Sigmoid colon (tissue), 7 donors: ENCODE results near the gene PRICKLE1. TPM values are rescaled to one million over a fixed set of nuclear protein-coding genes. Genes with fewer than 3 reads are reported as not detected.

ENCODE experiments used
- DNase-seq: peaks from one replicate; pipeline ENCODE4 v3.0.0-alpha.2; 2019
- H3K27ac ChIP-seq, 4 donors: fragments of 200-600 bp; sonication (generic); one replicate each; pipeline ENCODE4 v1.5.1; 2016 to 2019; ENCODE audit warnings: mild to moderate bottlenecking in 1 of 4
- H3K27me3 ChIP-seq, 3 donors: fragments of 200-600 bp; sonication (generic); one replicate each; pipeline ENCODE4 v1.5.1; 2019; ENCODE audit warnings: mild to moderate bottlenecking in 1 of 3
- H3K36me3 ChIP-seq, 4 donors: fragments of 200-600 bp; sonication (generic); one replicate each; pipeline ENCODE4 v1.5.1; 2016 to 2019
- H3K4me1 ChIP-seq, 4 donors: fragments of 200-600 bp; sonication (generic); one replicate each; pipeline ENCODE4 v1.5.1; 2017 to 2019
- H3K4me3 ChIP-seq, 4 donors: fragments of 200-600 bp; sonication (generic); one replicate each; pipeline ENCODE4 v1.5.1; 2017 to 2019; ENCODE audit warnings: mild to moderate bottlenecking in 2 of 4, moderate library complexity in 1 of 4
- H3K9me3 ChIP-seq, 4 donors: fragments of 200-600 bp in 3 of 4; sonication (generic) in 3 of 4; one replicate each; pipeline versions ENCODE4 v1.5.1 to v1.6.1; 2013 to 2019
- EP300 ChIP-seq, 4 donors: sonication (generic); formaldehyde crosslinking; IDR thresholded peaks; one replicate each; pipeline ENCODE4 v1.6.1; 2017; ENCODE audit warnings: antibody characterized with exemption in 4 of 4
- POLR2A ChIP-seq, 2 donors: fragments of 450-650 bp; IDR thresholded peaks; one replicate each; pipeline ENCODE4 v1.6.1; 2016; ENCODE audit warnings: antibody characterized with exemption in 2 of 2, mild to moderate bottlenecking in 2 of 2, moderate library complexity in 2 of 2
- POLR2AphosphoS5 ChIP-seq, 4 donors: sonication (generic); formaldehyde crosslinking; IDR thresholded peaks; one replicate each; pipeline ENCODE4 v1.6.1; 2017; ENCODE audit warnings: antibody characterized with exemption in 4 of 4
- WGBS, 2 donors: extraction: QIAGEN DNeasy Blood & Tissue Kit; methylation state at CpG; one replicate each; pipeline ENCODE4 v1.1.7; 2013; 5-methylcytosine and 5-hydroxymethylcytosine counted together
- intact Hi-C: fragments of 100-400 bp; cut with DNase I; formaldehyde crosslinking; loops from one replicate; pipeline ENCODE4 v1.15.1; 2023
- polyA plus RNA-seq, 3 donors: library from polyadenylated mRNA; stranded (reverse); fragments of 200-250 nt; gene quantifications; one replicate each; pipeline ENCODE4 v1.2.3, GENCODE V29; 2013
- total RNA-seq, 4 donors: library from RNA; depleted of rRNA; stranded (reverse); fragments of >200 nt; gene quantifications; one replicate each; pipeline ENCODE4 v1.1.0, GENCODE V29; 2016
- TF ChIP-seq, protein P1 (sequence below), 4 experiments: fragments of 450-650 bp in 3 of 4; fragments of 200-600 bp in 1 of 4; IDR thresholded peaks; one replicate each; pipeline ENCODE4 v1.5.1; 2016 to 2019; ENCODE audit warnings: antibody characterized with exemption in 4 of 4, mild to moderate bottlenecking in 3 of 4, moderate library complexity in 2 of 4
- donor health status: healthy with polysubstance abuse.
- donor health status: Bipolar disorder and iron deficiency.
- donor health status: healthy.

Gene PRICKLE1
- total and polyA plus RNA-seq, 7 donors, result 0.46 to 12.4 (median 7.8) TPM

DNA sequence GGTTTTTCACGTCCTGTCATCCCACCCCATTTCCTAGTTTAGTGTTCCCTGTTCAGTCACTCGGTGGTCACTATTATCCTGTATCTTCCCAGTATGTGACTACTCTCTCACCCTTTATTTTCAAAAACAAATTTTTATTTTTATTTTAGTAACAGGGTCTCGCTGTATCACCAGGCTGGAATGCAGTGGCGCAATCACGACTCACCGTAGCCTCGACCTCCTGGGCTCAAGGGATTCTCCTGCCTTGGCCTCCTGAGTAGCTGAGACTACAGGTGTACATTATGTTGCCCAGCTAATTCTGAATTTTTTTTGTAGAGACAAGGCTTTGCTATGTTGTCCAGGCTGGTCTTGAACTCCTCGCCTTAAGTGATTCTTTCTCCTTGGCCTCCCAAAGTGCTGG is 20.1 kb upstream of the PRICKLE1 start:
- DNase-seq, result no peak
- no peaks in the 10 kb centered on the region for H3K27me3 ChIP-seq
- TF ChIP-seq POLR2AphosphoS5 (IDR thresholded peaks at IDR 0.05) (no peak), POLR2A (IDR thresholded peaks at IDR 0.05) (no peak), EP300 (IDR thresholded peaks at IDR 0.05) (no peak)
- TF ChIP-seq, protein P1, sequence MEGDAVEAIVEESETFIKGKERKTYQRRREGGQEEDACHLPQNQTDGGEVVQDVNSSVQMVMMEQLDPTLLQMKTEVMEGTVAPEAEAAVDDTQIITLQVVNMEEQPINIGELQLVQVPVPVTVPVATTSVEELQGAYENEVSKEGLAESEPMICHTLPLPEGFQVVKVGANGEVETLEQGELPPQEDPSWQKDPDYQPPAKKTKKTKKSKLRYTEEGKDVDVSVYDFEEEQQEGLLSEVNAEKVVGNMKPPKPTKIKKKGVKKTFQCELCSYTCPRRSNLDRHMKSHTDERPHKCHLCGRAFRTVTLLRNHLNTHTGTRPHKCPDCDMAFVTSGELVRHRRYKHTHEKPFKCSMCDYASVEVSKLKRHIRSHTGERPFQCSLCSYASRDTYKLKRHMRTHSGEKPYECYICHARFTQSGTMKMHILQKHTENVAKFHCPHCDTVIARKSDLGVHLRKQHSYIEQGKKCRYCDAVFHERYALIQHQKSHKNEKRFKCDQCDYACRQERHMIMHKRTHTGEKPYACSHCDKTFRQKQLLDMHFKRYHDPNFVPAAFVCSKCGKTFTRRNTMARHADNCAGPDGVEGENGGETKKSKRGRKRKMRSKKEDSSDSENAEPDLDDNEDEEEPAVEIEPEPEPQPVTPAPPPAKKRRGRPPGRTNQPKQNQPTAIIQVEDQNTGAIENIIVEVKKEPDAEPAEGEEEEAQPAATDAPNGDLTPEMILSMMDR (IDR thresholded peaks at IDR 0.05), result no peak
- no peak overlapping the region for H3K27ac ChIP-seq
- WGBS, 2 donors, result 86 to 94% methylated on average over 8 of the region's 8 CpGs
- H3K36me3 ChIP-seq, result no peaks in the 10 kb centered on the region
- H3K4me1 ChIP-seq, result peaks cover 0 to 22% (median 10%) of the 10 kb centered on the region in 4 donors
- H3K4me3 ChIP-seq, result no peak overlapping the region
- intact Hi-C loops, result no loop called here
- no peaks in the 10 kb centered on the region for H3K9me3 ChIP-seq

DNA sequence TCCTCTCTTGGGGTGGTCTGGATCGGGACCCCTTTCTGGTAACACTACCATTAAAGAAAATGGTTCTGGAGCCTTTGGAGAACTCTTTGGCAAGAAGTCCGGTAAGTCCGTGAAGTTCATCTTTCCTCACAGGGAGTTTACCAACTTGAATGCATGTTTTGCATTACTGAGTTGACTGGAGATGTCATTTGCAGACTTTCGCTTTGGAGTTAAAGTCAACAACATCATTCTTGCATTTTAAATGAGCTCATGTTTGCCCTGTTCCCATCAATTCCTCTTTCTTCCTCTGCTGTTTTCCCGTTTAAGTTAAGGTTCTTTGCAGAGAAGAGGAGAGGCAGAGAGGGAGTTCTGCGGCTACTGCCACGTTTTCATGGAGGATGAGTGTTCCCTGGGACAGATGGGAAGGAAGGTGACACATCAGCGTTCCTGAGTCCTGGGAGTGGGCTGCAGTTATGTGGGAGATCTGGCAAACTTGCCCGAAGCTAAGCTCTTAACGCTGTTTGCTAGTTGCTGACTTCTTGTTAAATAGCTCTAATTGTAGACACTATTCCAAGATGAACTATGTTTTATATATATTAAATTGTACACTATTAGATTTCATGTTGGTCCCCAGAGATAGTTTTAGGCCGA is 18.8 kb upstream of the PRICKLE1 start:
- DNase-seq, result no peak
- intact Hi-C loops, result no loop called here

DNA sequence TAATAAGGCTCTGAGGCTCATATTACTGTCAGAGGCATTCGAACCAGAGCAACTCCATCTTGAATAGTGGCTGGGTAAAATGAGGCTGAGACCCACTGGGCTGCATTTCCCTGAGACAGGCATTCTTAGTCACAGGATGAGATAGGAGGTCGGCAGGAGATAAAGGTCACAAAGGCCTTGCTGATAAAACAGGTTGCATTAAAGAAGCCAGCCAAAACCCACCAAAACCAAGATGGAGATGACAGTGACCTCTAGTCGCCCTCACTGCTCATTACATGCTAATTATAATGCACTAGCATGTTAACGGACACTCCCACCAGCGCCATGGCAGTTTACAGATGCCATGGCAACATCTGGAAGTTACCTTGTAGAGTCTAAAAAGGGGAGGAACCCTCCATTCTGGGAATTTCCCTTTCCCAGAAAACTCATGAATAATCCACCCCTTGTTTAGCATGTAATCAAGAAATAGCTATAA is 18.1 kb upstream of the PRICKLE1 start:
- 51 to 85% methylated on average over 5 of the region's 5 CpGs for WGBS, 2 donors
- DNase-seq, result no peak
- H3K9me3 ChIP-seq, result no peaks in the 10 kb centered on the region
- no peak for TF ChIP-seq POLR2AphosphoS5 (IDR thresholded peaks at IDR 0.05)
- TF ChIP-seq EP300 (IDR thresholded peaks at IDR 0.05), result no peak
- TF ChIP-seq, protein P1 (IDR thresholded peaks at IDR 0.05), result no peak
- no peak for TF ChIP-seq POLR2A (IDR thresholded peaks at IDR 0.05)
- no peaks in the 10 kb centered on the region for H3K27me3 ChIP-seq
- H3K27ac ChIP-seq, result no peak overlapping the region
- peaks cover 0 to 21% (median 10%) of the 10 kb centered on the region in 4 donors for H3K4me1 ChIP-seq
- no peaks in the 10 kb centered on the region for H3K36me3 ChIP-seq
- no peak overlapping the region for H3K4me3 ChIP-seq
- intact Hi-C loops, result no loop called here

More for the DNA sequence above, 18.8 kb upstream of the PRICKLE1 start:
- Histone ChIP-seq H3K27ac (no peak overlapping the region), H3K27me3 (no peaks in the 10 kb centered on the region), H3K36me3 (no peaks in the 10 kb centered on the region), H3K9me3 (no peaks in the 10 kb centered on the region), H3K4me1 (peaks cover 0 to 22% (median 10%) of the 10 kb centered on the region in 4 donors), H3K4me3 (no peak overlapping the region)
- TF ChIP-seq EP300 (IDR thresholded peaks at IDR 0.05), result no peak
- TF ChIP-seq POLR2AphosphoS5 (IDR thresholded peaks at IDR 0.05), result no peak
- TF ChIP-seq POLR2A (IDR thresholded peaks at IDR 0.05), result no peak
- TF ChIP-seq, protein P1 (IDR thresholded peaks at IDR 0.05), result no peak
- 68 to 77% methylated on average over 11 of the region's 11 CpGs for WGBS, 2 donors

DNA sequence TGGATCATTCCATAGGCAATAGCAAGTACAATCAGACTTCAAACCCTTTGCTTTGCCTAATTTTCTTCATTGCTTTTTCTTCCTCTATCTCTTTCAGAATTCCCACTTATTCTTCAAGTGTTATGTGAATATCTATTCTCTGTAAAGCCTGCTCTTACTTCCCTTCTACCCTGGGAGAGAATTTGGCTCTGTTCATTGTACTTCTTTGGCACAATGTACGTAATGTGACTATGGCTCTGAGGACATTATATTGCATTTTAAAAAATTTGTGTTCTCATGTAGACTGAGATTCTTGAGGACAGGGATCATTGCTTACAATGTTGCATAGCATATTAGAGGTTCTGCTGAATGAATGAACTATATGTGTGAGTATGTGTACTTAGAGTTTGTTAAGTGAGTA is 16.9 kb upstream of the PRICKLE1 start:
- H3K4me1 ChIP-seq, result peaks cover 0 to 10% (median under 1%) of the 10 kb centered on the region in 4 donors
- WGBS, 2 donors, result 76 to 84% methylated on average over 1 of the region's 1 CpG
- no peak for DNase-seq
- no peaks in the 10 kb centered on the region for H3K27me3 ChIP-seq
- TF ChIP-seq POLR2A (IDR thresholded peaks at IDR 0.05) (no peak), POLR2AphosphoS5 (IDR thresholded peaks at IDR 0.05) (no peak), EP300 (IDR thresholded peaks at IDR 0.05) (no peak)
- TF ChIP-seq, protein P1 (IDR thresholded peaks at IDR 0.05), result no peak
- H3K4me3 ChIP-seq, result no peak overlapping the region
- intact Hi-C loops, result no loop called here
- H3K27ac ChIP-seq, result no peak overlapping the region
- no peaks in the 10 kb centered on the region for H3K36me3 ChIP-seq
- H3K9me3 ChIP-seq, result no peaks in the 10 kb centered on the region

DNA sequence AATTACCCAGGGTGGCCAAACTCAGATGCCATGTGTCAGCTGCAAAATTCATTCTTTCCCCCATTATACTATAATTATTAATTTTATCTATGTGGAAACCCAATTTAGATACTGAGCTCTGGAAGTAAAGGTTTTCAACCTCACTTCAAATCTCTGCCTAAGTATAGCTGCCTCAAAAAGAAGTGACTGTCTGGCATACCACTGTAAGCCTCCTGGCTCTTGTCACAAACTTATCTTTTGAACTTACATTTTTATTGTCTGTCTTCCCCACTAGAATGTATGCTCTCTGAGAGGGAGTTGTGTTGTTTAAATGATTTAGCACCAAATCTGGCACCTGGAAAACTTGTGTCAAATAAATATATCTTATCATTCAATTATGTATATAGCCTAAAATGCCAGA is 16.1 kb upstream of the PRICKLE1 start:
- no peak for DNase-seq
- Histone ChIP-seq H3K4me3 (no peak overlapping the region), H3K27me3 (no peaks in the 10 kb centered on the region), H3K4me1 (peaks cover 0 to 10% (median 0%) of the 10 kb centered on the region in 4 donors), H3K36me3 (no peaks in the 10 kb centered on the region), H3K9me3 (no peaks in the 10 kb centered on the region), H3K27ac (no peak overlapping the region)
- TF ChIP-seq, protein P1 (IDR thresholded peaks at IDR 0.05), result no peak
- no peak for TF ChIP-seq POLR2AphosphoS5 (IDR thresholded peaks at IDR 0.05)
- no peak for TF ChIP-seq EP300 (IDR thresholded peaks at IDR 0.05)
- TF ChIP-seq POLR2A (IDR thresholded peaks at IDR 0.05), result no peak
- intact Hi-C loops, result no loop called here
